ENCODE data around the gene MYO5B.

- no peak for TF ChIP-seq POLR2A (IDR thresholded peaks at IDR 0.05)
- TF ChIP-seq, protein P1, sequence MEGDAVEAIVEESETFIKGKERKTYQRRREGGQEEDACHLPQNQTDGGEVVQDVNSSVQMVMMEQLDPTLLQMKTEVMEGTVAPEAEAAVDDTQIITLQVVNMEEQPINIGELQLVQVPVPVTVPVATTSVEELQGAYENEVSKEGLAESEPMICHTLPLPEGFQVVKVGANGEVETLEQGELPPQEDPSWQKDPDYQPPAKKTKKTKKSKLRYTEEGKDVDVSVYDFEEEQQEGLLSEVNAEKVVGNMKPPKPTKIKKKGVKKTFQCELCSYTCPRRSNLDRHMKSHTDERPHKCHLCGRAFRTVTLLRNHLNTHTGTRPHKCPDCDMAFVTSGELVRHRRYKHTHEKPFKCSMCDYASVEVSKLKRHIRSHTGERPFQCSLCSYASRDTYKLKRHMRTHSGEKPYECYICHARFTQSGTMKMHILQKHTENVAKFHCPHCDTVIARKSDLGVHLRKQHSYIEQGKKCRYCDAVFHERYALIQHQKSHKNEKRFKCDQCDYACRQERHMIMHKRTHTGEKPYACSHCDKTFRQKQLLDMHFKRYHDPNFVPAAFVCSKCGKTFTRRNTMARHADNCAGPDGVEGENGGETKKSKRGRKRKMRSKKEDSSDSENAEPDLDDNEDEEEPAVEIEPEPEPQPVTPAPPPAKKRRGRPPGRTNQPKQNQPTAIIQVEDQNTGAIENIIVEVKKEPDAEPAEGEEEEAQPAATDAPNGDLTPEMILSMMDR (IDR thresholded peaks at IDR 0.05) = no peak
Measured at GRCh38 chr18:50058731-50059130, 136.2 kb downstream of the MYO5B start.

Measured in thyroid gland (tissue), 4 donors.